ENCODE measurements around the gene HACD2. TPM values are rescaled to one million over a fixed set of nuclear protein-coding genes. Genes with fewer than 3 reads are reported as not detected.
A peak's percentile ranks its signal among the peaks of the same experiment; 100 is the strongest.

The HACD2 gene
- total and polyA plus RNA-seq, 2 donors (not counting 3 experiments of a cell fraction or from before 2014, with no cell fraction given): 17.0 to 20.9 TPM

GRCh38 chr3:123535580-123535979 lies 49.3 kb downstream of the HACD2 start:
- no peaks in the 10 kb centered on the region for H3K9me1 ChIP-seq (replicated peaks; ENCODE audit: control insufficient read depth, extremely low read depth, insufficient read depth, low read length)
- H3K27ac ChIP-seq (ENCODE audit: insufficient read depth, low read depth, low read length): no peak overlapping the region
- no peaks in the 10 kb centered on the region for H3K27me3 ChIP-seq (ENCODE audit: control insufficient read depth in 2 of 2, insufficient read depth in 2 of 2, low read length in 2 of 2)
- no peak overlapping the region for H3K4me3 ChIP-seq (replicated peaks in 1 of 3; ENCODE audit: insufficient read depth in 1 of 3, low read depth in 1 of 3, low read length in 3 of 3)
- intact Hi-C loops (cut with micrococcal nuclease): no loop called here
- H3K9ac ChIP-seq (replicated peaks; ENCODE audit: extremely low read depth, insufficient read depth, low read length): no peak overlapping the region
- FAIRE-seq (peak; percentile 42), DNase-seq (ENCODE audit: low read depth, low spot score) (no peak)
- H4K20me1 ChIP-seq (replicated peaks; ENCODE audit: control insufficient read depth, extremely low read depth, insufficient read depth, low read length): no peaks in the 10 kb centered on the region
- dilution Hi-C loops (cut with MboI; ENCODE audit: extremely low pct_ligation_motif_present, low sequenced_read_pairs): no loop called here
- no peaks in the 10 kb centered on the region for H3K9me3 ChIP-seq (replicated peaks; ENCODE audit: control insufficient read depth, insufficient read depth, low read length)
- POLR2A ChIA-PET: no interaction called here
- no peaks in the 10 kb centered on the region for H3K36me3 ChIP-seq (ENCODE audit: control insufficient read depth in 2 of 2, extremely low read depth in 1 of 2, insufficient read depth in 2 of 2, low read length in 2 of 2)
- peak; percentile 65 for TF ChIP-seq FOS (IDR thresholded peaks at IDR 0.05; ENCODE audit: borderline replicate concordance, insufficient read depth, low read length)
- no peak for TF ChIP-seq POLR2AphosphoS5 (IDR thresholded peaks at IDR 0.05; ENCODE audit: insufficient read depth, low read depth, low read length)
- no peak overlapping the region for H2AFZ ChIP-seq (ENCODE audit: low read depth, low read length)
- CTCF ChIA-PET: interaction anchor here (1.0 to 2.1 kb wide), 2 partner anchors 9 to 24 kb away, joined by 3 to 5 read pairs; no protein-coding TSS in a partner anchor
- peaks cover 5% of the 10 kb centered on the region for H3K4me1 ChIP-seq (ENCODE audit: control insufficient read depth, extremely low read depth, insufficient read depth, low read length)
- no peak overlapping the region for H3K4me2 ChIP-seq (ENCODE audit: insufficient read depth, low read length)
- no peaks in the 10 kb centered on the region for H3K79me2 ChIP-seq (ENCODE audit: control insufficient read depth, insufficient read depth, low read length)
- no TSS peak for BruUV-seq (replicated peaks)

GRCh38 chr3:123534264-123534663 lies 50.6 kb downstream of the HACD2 start:
- intact Hi-C loops (cut with micrococcal nuclease) (no loop called here), dilution Hi-C loops (cut with MboI; ENCODE audit: extremely low pct_ligation_motif_present, low sequenced_read_pairs) (no loop called here)
- Histone ChIP-seq H2AFZ (ENCODE audit: low read depth, low read length) (no peak overlapping the region), H3K4me1 (ENCODE audit: control insufficient read depth, extremely low read depth, insufficient read depth, low read length) (no peaks in the 10 kb centered on the region), H3K9me3 (replicated peaks; ENCODE audit: control insufficient read depth, insufficient read depth, low read length) (no peaks in the 10 kb centered on the region), H4K20me1 (replicated peaks; ENCODE audit: control insufficient read depth, extremely low read depth, insufficient read depth, low read length) (no peaks in the 10 kb centered on the region), H3K27me3 (ENCODE audit: control insufficient read depth in 2 of 2, insufficient read depth in 2 of 2, low read length in 2 of 2) (no peaks in the 10 kb centered on the region), H3K79me2 (ENCODE audit: control insufficient read depth, insufficient read depth, low read length) (no peaks in the 10 kb centered on the region), H3K27ac (ENCODE audit: insufficient read depth, low read depth, low read length) (no peak overlapping the region), H3K9ac (replicated peaks; ENCODE audit: extremely low read depth, insufficient read depth, low read length) (no peak overlapping the region), H3K4me2 (ENCODE audit: insufficient read depth, low read length) (no peak overlapping the region), H3K4me3 (replicated peaks in 1 of 3; ENCODE audit: insufficient read depth in 1 of 3, low read depth in 1 of 3, low read length in 3 of 3) (no peak overlapping the region), H3K9me1 (replicated peaks; ENCODE audit: control insufficient read depth, extremely low read depth, insufficient read depth, low read length) (no peaks in the 10 kb centered on the region), H3K36me3 (ENCODE audit: control insufficient read depth in 2 of 2, extremely low read depth in 1 of 2, insufficient read depth in 2 of 2, low read length in 2 of 2) (no peaks in the 10 kb centered on the region)
- FAIRE-seq: no peak
- ChIA-PET POLR2A (no interaction called here), CTCF (interaction anchor here (1.3 to 2.1 kb wide), 2 partner anchors 13 to 26 kb away, joined by 3 to 5 read pairs; no protein-coding TSS in a partner anchor)
- DNase-seq (ENCODE audit: low read depth, low spot score): no peak
- BruUV-seq (replicated peaks): no TSS peak
- TF ChIP-seq, protein P1, sequence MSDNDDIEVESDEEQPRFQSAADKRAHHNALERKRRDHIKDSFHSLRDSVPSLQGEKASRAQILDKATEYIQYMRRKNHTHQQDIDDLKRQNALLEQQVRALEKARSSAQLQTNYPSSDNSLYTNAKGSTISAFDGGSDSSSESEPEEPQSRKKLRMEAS (IDR thresholded peaks at IDR 0.05; ENCODE audit: insufficient read depth, insufficient read length): no peak
- TF ChIP-seq GATA2 (IDR thresholded peaks at IDR 0.05; ENCODE audit: insufficient read depth, insufficient read length, low read depth, low read length) (no peak), POLR2AphosphoS5 (IDR thresholded peaks at IDR 0.05; ENCODE audit: insufficient read depth, low read depth, low read length) (no peak), JUN (IDR thresholded peaks at IDR 0.05; ENCODE audit: borderline replicate concordance, insufficient read depth, insufficient read length, low read depth) (no peak), MYC (IDR thresholded peaks at IDR 0.05; ENCODE audit: low read depth, low read length) (no peak), POLR2A (IDR thresholded peaks at IDR 0.05; ENCODE audit: low read depth, low read length) (no peak), EZH2 (IDR thresholded peaks at IDR 0.05; ENCODE audit: borderline replicate concordance, low read depth, low read length, severe bottlenecking) (no peak), FOS (IDR thresholded peaks at IDR 0.05; ENCODE audit: borderline replicate concordance, insufficient read depth, low read length) (no peak)
- TF ChIP-seq, protein P2, sequence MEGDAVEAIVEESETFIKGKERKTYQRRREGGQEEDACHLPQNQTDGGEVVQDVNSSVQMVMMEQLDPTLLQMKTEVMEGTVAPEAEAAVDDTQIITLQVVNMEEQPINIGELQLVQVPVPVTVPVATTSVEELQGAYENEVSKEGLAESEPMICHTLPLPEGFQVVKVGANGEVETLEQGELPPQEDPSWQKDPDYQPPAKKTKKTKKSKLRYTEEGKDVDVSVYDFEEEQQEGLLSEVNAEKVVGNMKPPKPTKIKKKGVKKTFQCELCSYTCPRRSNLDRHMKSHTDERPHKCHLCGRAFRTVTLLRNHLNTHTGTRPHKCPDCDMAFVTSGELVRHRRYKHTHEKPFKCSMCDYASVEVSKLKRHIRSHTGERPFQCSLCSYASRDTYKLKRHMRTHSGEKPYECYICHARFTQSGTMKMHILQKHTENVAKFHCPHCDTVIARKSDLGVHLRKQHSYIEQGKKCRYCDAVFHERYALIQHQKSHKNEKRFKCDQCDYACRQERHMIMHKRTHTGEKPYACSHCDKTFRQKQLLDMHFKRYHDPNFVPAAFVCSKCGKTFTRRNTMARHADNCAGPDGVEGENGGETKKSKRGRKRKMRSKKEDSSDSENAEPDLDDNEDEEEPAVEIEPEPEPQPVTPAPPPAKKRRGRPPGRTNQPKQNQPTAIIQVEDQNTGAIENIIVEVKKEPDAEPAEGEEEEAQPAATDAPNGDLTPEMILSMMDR (IDR thresholded peaks at IDR 0.05; ENCODE audit: extremely low read depth in 1 of 2, insufficient read depth in 1 of 2, low read depth in 1 of 2, low read length in 2 of 2): no peak

All from endothelial cell of umbilical vein (primary cell).